ENCODE results near the gene ARHGAP33. TPM values are rescaled to one million over a fixed set of nuclear protein-coding genes. Genes with fewer than 3 reads are reported as not detected.

The ARHGAP33 gene
- total and polyA plus RNA-seq, 2 experiments from 2014 or later = 11.6 to 22.1 TPM

- Mint-ChIP-seq H3K4me1 (peaks cover 45% of the 10 kb centered on the region), H3K9me3 (no peaks in the 10 kb centered on the region), H3K36me3 (ENCODE audit: low read depth) (peaks cover 6% of the 10 kb centered on the region; the same call in 1 of the 3 replicates), H3K27me3 (ENCODE audit: insufficient read depth, low read depth, poor library complexity) (peaks cover 31% of the 10 kb centered on the region), H3K4me3 (no peak overlapping the region; the same call in 2 of the 3 replicates), H3K27ac (no peak overlapping the region)
- peaks cover 25% of the 10 kb centered on the region for H3K4me1 ChIP-seq (ENCODE audit: insufficient read depth)
- H3K4me2 ChIP-seq = no peak overlapping the region
- DNase-seq (ENCODE audit: low spot score) = peak; percentile 51
- no peak overlapping the region for H3K27ac ChIP-seq (ENCODE audit: low read depth)
- no peaks in the 10 kb centered on the region for H3K9me2 ChIP-seq (ENCODE audit: insufficient read depth)
- H3K79me2 ChIP-seq (replicated peaks; ENCODE audit: insufficient read depth) = no peaks in the 10 kb centered on the region
- ATAC-seq = peak; percentile 5
- H3F3A ChIP-seq (replicated peaks; ENCODE audit: low read depth) = 0 out of 2 replicates have a peak, but pooled peaks cover 3% of the 10 kb centered on the region
- TF ChIP-seq ZNF114 (CRISPR knock-in tag; IDR thresholded peaks at IDR 0.05) (no peak), STAT1 (IDR thresholded peaks at IDR 0.05; ENCODE audit: unreplicated experiment) (no peak), POLR2AphosphoS5 (IDR thresholded peaks at IDR 0.05; ENCODE audit: low read depth) (no peak), ZNF462 (CRISPR knock-in tag; IDR thresholded peaks at IDR 0.05) (no peak), CTCF (conservative IDR thresholded peaks at IDR 0.05; ENCODE audit: low read depth in 2 of 2) (no peak), EZH2 (IDR thresholded peaks at IDR 0.05; ENCODE audit: low read depth, unreplicated experiment) (no peak), EZH2phosphoT487 (IDR thresholded peaks at IDR 0.05; ENCODE audit: unreplicated experiment) (no peak), REST (IDR thresholded peaks at IDR 0.05; ENCODE audit: unreplicated experiment) (no peak), ETS1 (IDR thresholded peaks at IDR 0.05) (no peak), CREB1 (CRISPR knock-in tag; IDR thresholded peaks at IDR 0.05; ENCODE audit: low read depth) (no peak), ZNF331 (CRISPR knock-in tag; IDR thresholded peaks at IDR 0.05; ENCODE audit: low read depth) (no peak), NANOG (IDR thresholded peaks at IDR 0.05; ENCODE audit: borderline replicate concordance) (no peak), JUNB (IDR thresholded peaks at IDR 0.05; ENCODE audit: unreplicated experiment) (no peak)
- no peaks in the 10 kb centered on the region for H4K20me1 ChIP-seq (replicated peaks; ENCODE audit: insufficient read depth)
- H3K27me3 ChIP-seq (ENCODE audit: insufficient read depth) = peaks cover 6% of the 10 kb centered on the region
- H3K36me3 ChIP-seq (ENCODE audit: insufficient read depth) = no peaks in the 10 kb centered on the region
- no peak overlapping the region for H3K4me3 ChIP-seq
- H2AFZ ChIP-seq = no peak overlapping the region
Observed at GRCh38 chr19:35781650-35782049, 6.3 kb downstream of the ARHGAP33 start.

Data from GM23338 (cell line).